GM23338 (cell line): ENCODE data around the gene FMR1. TPM values are rescaled to one million over a fixed set of nuclear protein-coding genes. Genes with fewer than 3 reads are reported as not detected.

Experiments used
- ATAC-seq: fragments of 200-7000 bp; cut with Tn5 transposase; 3 replicates; pipeline ENCODE4 v1.9.1; 2020
- DNase-seq: peaks from one replicate; pipeline ENCODE4 v3.0.0-alpha.2; 2015; ENCODE audit warnings: low spot score
- H2AFZ ChIP-seq: fragments of 200-600 bp; sonication (generic); 2 replicates; pipeline ENCODE4 v1.8.0; 2016; ENCODE audit warnings: antibody characterized with exemption, mild to moderate bottlenecking, moderate library complexity
- H3F3A ChIP-seq: fragments of 200-600 bp; sonication (generic); replicated peaks from 2 replicates; pipeline ENCODE4 v1.8.0; 2017; ENCODE audit warnings: antibody characterized with exemption, mixed run types, low read depth
- H3K27ac ChIP-seq: fragments of 200-600 bp; sonication (generic); 2 replicates; pipeline ENCODE4 v1.6.1; 2016; ENCODE audit warnings: low read depth
- H3K27me3 ChIP-seq: fragments of 200-600 bp; sonication (generic); 2 replicates; pipeline ENCODE4 v1.8.0; 2016; ENCODE audit warnings: mild to moderate bottlenecking, mixed run types, moderate library complexity; ENCODE audit not compliant: insufficient read depth
- H3K36me3 ChIP-seq: fragments of 200-600 bp; sonication (generic); 2 replicates; pipeline ENCODE4 v1.8.0; 2016; ENCODE audit warnings: mild to moderate bottlenecking; ENCODE audit not compliant: insufficient read depth
- H3K4me1 ChIP-seq: fragments of 200-600 bp; sonication (generic); 2 replicates; pipeline ENCODE4 v1.8.0; 2016; ENCODE audit warnings: mild to moderate bottlenecking, moderate library complexity; ENCODE audit not compliant: insufficient read depth
- H3K4me2 ChIP-seq: fragments of 200-600 bp; sonication (generic); 2 replicates; pipeline ENCODE4 v1.7.1; 2017; ENCODE audit warnings: mixed run types
- H3K4me3 ChIP-seq: fragments of 200-600 bp; sonication (generic); 2 replicates; pipeline ENCODE4 v1.6.1; 2016; ENCODE audit warnings: mixed run types
- H3K79me2 ChIP-seq: fragments of 200-600 bp; sonication (generic); replicated peaks from 2 replicates; pipeline ENCODE4 v1.8.0; 2017; ENCODE audit warnings: mild to moderate bottlenecking; ENCODE audit not compliant: insufficient read depth
- H3K9me2 ChIP-seq: fragments of 200-600 bp; sonication (generic); 2 replicates; pipeline ENCODE4 v1.8.0; 2017; ENCODE audit not compliant: insufficient read depth
- H4K20me1 ChIP-seq: fragments of 200-600 bp; sonication (generic); replicated peaks from 2 replicates; pipeline ENCODE4 v1.8.0; 2017; ENCODE audit warnings: mild to moderate bottlenecking; ENCODE audit not compliant: insufficient read depth
- H3K27ac Mint-ChIP-seq: 2 replicates; pipeline ENCODE4 v1.8.0; 2020; ENCODE audit warnings: inconsistent platforms, mild to moderate bottlenecking, moderate library complexity, mixed read lengths
- H3K27me3 Mint-ChIP-seq: 3 replicates; pipeline ENCODE4 v1.8.0; 2022; ENCODE audit warnings: low read depth, mild to moderate bottlenecking, moderate library complexity, mixed read lengths, inconsistent platforms; ENCODE audit not compliant: insufficient read depth, poor library complexity
- H3K36me3 Mint-ChIP-seq: 3 replicates; pipeline ENCODE4 v1.8.0; 2021; ENCODE audit warnings: low read depth, mild to moderate bottlenecking, inconsistent platforms, moderate library complexity, mixed read lengths
- H3K4me1 Mint-ChIP-seq: 3 replicates; pipeline ENCODE4 v1.8.0; 2020; ENCODE audit warnings: mild to moderate bottlenecking, inconsistent platforms, mixed read lengths
- H3K4me3 Mint-ChIP-seq: 3 replicates; pipeline ENCODE4 v1.8.0; 2021; ENCODE audit warnings: moderate library complexity, mild to moderate bottlenecking, inconsistent platforms, mixed read lengths
- H3K9me3 Mint-ChIP-seq: 3 replicates; pipeline ENCODE4 v1.8.0; 2020; ENCODE audit warnings: moderate library complexity, mild to moderate bottlenecking, inconsistent platforms, mixed read lengths
- CREB1 ChIP-seq: fragments of 250-450 bp; sonication (Bioruptor Pico); IDR thresholded peaks from 2 replicates; pipeline ENCODE4 v1.5.0; 2020; ENCODE audit warnings: low read depth, mild to moderate bottlenecking, moderate library complexity
- EZH2 ChIP-seq: fragments of 200-600 bp; sonication (generic); IDR thresholded peaks from one replicate; pipeline ENCODE4 v1.8.0; 2017; ENCODE audit warnings: antibody characterized with exemption, mild to moderate bottlenecking, low read depth; ENCODE audit not compliant: unreplicated experiment
- EZH2phosphoT487 ChIP-seq: fragments of 200-600 bp; sonication (generic); IDR thresholded peaks from one replicate; pipeline ENCODE4 v1.8.1; 2018; ENCODE audit warnings: antibody characterized with exemption; ENCODE audit not compliant: unreplicated experiment
- JUNB ChIP-seq: IDR thresholded peaks from one replicate; pipeline ENCODE4 v1.6.1; 2016; ENCODE audit warnings: antibody characterized with exemption; ENCODE audit not compliant: unreplicated experiment
- NANOG ChIP-seq: IDR thresholded peaks from 2 replicates; pipeline ENCODE4 v1.6.1; 2016; ENCODE audit warnings: antibody characterized with exemption, borderline replicate concordance
- POLR2AphosphoS5 ChIP-seq: IDR thresholded peaks from 2 replicates; pipeline ENCODE4 v1.6.1; 2016; ENCODE audit warnings: antibody characterized with exemption, low read depth
- STAT1 ChIP-seq: IDR thresholded peaks from one replicate; pipeline ENCODE4 v1.6.1; 2016; ENCODE audit warnings: antibody characterized with exemption; ENCODE audit not compliant: unreplicated experiment
- ZNF114 ChIP-seq: fragments of 250-450 bp; sonication (Bioruptor Pico); IDR thresholded peaks from 2 replicates; pipeline ENCODE4 v1.5.0; 2020; ENCODE audit warnings: mild to moderate bottlenecking, moderate library complexity
- ZNF331 ChIP-seq: fragments of 250-450 bp; sonication (Bioruptor Pico); IDR thresholded peaks from 2 replicates; pipeline ENCODE4 v1.5.0; 2020; ENCODE audit warnings: low read depth, mild to moderate bottlenecking, moderate library complexity
- polyA plus RNA-seq: library from polyadenylated mRNA; unstranded; fragments of >200 nt; fragmentation: Nextera tagmentation; extraction: Ambion mirVana; gene quantifications from 2 replicates; pipeline ENCODE4 v1.2.1, GENCODE V29; 2016
- total RNA-seq: library from RNA; depleted of rRNA; stranded (reverse); fragments of >200 nt; shearing (Covaris generic); gene quantifications from 2 replicates; pipeline ENCODE4 v1.2.3, GENCODE V29; 2014
- TF ChIP-seq, protein P1 (sequence below): IDR thresholded peaks from one replicate; pipeline ENCODE4 v1.6.1; 2018; ENCODE audit warnings: antibody characterized with exemption; ENCODE audit not compliant: unreplicated experiment
- TF ChIP-seq, protein P2 (sequence below): fragments of 250-450 bp; sonication (Bioruptor Pico); IDR thresholded peaks from 2 replicates; pipeline ENCODE4 v1.5.0; 2020; ENCODE audit warnings: mild to moderate bottlenecking, moderate library complexity
- TF ChIP-seq, protein P3 (sequence below): IDR thresholded peaks from 2 replicates; pipeline ENCODE4 v1.6.1; 2016; ENCODE audit warnings: antibody characterized with exemption
- TF ChIP-seq, protein P4 (sequence below), 2 experiments: fragments of 200-600 bp in 1 of 2; sonication (generic) in 1 of 2; conservative IDR thresholded peaks; 2 replicates each; pipeline versions ENCODE4 v1.5.1 to v1.6.1; 2016 to 2017; ENCODE audit warnings: antibody characterized with exemption in 2 of 2, low read depth in 2 of 2, mild to moderate bottlenecking in 2 of 2, moderate library complexity in 1 of 2

FMR1 gene
- total and polyA plus RNA-seq, 2 experiments from 2014 or later = 17.1 to 44.3 TPM

DNA sequence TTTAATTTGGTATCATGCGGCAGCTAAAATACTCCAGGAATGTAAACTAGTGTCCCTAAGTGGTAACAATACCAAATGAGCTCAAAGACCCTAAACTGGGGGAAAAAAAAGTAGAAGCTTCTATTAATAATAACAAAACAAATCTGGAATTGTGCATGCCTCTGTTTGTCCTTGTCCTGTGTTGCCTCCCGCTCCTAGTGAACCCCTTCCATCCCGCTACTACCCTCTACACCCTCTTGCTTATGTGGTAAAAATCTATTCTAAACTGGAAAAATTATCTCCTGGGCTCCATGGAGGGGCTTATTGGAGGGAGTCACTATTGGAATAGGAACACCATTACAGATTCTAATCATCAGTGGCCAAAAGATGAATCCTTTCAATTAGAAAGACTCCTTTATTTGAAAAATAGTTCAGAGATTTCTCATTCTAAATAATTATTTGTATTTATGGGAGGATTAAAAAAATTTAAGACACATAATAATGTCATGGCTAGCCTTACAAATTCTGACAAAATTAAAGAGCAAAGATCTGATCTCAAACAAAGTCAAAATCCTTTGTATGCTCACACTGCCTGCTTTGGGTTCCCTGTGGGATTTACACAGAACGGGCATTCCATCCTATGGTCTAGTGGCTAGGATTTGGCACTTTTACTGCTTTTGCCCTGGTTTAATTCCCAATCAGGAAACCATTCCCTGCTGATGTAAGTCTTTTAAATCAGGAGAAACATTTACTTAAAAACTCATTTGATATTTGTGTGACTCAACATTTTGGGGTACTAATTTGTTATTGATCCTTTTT, 34.7 kb upstream of the FMR1 start:
- Histone ChIP-seq H3K36me3 (no peaks in the 10 kb centered on the region), H3K79me2 (no peaks in the 10 kb centered on the region), H3F3A (no peaks in the 10 kb centered on the region), H3K9me2 (no peaks in the 10 kb centered on the region), H3K27ac (no peak overlapping the region), H3K27me3 (no peaks in the 10 kb centered on the region), H3K4me3 (no peak overlapping the region), H2AFZ (no peak overlapping the region), H3K4me2 (no peak overlapping the region), H3K4me1 (no peaks in the 10 kb centered on the region), H4K20me1 (no peaks in the 10 kb centered on the region)
- DNase-seq (no peak), ATAC-seq (no peak)
- Mint-ChIP-seq H3K9me3 (no peaks in the 10 kb centered on the region; the same call in 2 of the 3 replicates), H3K27ac (no peak overlapping the region), H3K27me3 (no peaks in the 10 kb centered on the region), H3K4me1 (no peaks in the 10 kb centered on the region), H3K36me3 (no peaks in the 10 kb centered on the region), H3K4me3 (no peak overlapping the region)
- TF ChIP-seq, protein P1, sequence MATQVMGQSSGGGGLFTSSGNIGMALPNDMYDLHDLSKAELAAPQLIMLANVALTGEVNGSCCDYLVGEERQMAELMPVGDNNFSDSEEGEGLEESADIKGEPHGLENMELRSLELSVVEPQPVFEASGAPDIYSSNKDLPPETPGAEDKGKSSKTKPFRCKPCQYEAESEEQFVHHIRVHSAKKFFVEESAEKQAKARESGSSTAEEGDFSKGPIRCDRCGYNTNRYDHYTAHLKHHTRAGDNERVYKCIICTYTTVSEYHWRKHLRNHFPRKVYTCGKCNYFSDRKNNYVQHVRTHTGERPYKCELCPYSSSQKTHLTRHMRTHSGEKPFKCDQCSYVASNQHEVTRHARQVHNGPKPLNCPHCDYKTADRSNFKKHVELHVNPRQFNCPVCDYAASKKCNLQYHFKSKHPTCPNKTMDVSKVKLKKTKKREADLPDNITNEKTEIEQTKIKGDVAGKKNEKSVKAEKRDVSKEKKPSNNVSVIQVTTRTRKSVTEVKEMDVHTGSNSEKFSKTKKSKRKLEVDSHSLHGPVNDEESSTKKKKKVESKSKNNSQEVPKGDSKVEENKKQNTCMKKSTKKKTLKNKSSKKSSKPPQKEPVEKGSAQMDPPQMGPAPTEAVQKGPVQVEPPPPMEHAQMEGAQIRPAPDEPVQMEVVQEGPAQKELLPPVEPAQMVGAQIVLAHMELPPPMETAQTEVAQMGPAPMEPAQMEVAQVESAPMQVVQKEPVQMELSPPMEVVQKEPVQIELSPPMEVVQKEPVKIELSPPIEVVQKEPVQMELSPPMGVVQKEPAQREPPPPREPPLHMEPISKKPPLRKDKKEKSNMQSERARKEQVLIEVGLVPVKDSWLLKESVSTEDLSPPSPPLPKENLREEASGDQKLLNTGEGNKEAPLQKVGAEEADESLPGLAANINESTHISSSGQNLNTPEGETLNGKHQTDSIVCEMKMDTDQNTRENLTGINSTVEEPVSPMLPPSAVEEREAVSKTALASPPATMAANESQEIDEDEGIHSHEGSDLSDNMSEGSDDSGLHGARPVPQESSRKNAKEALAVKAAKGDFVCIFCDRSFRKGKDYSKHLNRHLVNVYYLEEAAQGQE = no peak
- TF ChIP-seq STAT1 (no peak), NANOG (no peak), ZNF331 (no peak), EZH2phosphoT487 (no peak), CREB1 (no peak), ZNF114 (no peak), JUNB (no peak), POLR2AphosphoS5 (no peak), EZH2 (no peak)
- TF ChIP-seq, protein P2, sequence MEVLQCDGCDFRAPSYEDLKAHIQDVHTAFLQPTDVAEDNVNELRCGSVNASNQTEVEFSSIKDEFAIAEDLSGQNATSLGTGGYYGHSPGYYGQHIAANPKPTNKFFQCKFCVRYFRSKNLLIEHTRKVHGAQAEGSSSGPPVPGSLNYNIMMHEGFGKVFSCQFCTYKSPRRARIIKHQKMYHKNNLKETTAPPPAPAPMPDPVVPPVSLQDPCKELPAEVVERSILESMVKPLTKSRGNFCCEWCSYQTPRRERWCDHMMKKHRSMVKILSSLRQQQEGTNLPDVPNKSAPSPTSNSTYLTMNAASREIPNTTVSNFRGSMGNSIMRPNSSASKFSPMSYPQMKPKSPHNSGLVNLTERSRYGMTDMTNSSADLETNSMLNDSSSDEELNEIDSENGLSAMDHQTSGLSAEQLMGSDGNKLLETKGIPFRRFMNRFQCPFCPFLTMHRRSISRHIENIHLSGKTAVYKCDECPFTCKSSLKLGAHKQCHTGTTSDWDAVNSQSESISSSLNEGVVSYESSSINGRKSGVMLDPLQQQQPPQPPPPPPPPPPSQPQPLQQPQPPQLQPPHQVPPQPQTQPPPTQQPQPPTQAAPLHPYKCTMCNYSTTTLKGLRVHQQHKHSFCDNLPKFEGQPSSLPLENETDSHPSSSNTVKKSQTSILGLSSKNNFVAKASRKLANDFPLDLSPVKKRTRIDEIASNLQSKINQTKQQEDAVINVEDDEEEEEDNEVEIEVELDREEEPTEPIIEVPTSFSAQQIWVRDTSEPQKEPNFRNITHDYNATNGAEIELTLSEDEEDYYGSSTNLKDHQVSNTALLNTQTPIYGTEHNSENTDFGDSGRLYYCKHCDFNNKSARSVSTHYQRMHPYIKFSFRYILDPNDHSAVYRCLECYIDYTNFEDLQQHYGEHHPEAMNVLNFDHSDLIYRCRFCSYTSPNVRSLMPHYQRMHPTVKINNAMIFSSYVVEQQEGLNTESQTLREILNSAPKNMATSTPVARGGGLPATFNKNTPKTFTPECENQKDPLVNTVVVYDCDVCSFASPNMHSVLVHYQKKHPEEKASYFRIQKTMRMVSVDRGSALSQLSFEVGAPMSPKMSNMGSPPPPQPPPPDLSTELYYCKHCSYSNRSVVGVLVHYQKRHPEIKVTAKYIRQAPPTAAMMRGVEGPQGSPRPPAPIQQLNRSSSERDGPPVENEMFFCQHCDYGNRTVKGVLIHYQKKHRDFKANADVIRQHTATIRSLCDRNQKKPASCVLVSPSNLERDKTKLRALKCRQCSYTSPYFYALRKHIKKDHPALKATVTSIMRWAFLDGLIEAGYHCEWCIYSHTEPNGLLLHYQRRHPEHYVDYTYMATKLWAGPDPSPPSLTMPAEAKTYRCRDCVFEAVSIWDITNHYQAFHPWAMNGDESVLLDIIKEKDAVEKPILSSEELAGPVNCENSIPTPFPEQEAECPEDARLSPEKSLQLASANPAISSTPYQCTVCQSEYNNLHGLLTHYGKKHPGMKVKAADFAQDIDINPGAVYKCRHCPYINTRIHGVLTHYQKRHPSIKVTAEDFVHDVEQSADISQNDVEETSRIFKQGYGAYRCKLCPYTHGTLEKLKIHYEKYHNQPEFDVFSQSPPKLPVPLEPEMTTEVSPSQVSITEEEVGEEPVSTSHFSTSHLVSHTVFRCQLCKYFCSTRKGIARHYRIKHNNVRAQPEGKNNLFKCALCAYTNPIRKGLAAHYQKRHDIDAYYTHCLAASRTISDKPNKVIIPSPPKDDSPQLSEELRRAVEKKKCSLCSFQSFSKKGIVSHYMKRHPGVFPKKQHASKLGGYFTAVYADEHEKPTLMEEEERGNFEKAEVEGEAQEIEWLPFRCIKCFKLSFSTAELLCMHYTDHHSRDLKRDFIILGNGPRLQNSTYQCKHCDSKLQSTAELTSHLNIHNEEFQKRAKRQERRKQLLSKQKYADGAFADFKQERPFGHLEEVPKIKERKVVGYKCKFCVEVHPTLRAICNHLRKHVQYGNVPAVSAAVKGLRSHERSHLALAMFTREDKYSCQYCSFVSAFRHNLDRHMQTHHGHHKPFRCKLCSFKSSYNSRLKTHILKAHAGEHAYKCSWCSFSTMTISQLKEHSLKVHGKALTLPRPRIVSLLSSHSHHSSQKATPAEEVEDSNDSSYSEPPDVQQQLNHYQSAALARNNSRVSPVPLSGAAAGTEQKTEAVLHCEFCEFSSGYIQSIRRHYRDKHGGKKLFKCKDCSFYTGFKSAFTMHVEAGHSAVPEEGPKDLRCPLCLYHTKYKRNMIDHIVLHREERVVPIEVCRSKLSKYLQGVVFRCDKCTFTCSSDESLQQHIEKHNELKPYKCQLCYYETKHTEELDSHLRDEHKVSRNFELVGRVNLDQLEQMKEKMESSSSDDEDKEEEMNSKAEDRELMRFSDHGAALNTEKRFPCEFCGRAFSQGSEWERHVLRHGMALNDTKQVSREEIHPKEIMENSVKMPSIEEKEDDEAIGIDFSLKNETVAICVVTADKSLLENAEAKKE = no peak
- TF ChIP-seq, protein P3, sequence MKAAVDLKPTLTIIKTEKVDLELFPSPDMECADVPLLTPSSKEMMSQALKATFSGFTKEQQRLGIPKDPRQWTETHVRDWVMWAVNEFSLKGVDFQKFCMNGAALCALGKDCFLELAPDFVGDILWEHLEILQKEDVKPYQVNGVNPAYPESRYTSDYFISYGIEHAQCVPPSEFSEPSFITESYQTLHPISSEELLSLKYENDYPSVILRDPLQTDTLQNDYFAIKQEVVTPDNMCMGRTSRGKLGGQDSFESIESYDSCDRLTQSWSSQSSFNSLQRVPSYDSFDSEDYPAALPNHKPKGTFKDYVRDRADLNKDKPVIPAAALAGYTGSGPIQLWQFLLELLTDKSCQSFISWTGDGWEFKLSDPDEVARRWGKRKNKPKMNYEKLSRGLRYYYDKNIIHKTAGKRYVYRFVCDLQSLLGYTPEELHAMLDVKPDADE = no peak
- TF ChIP-seq, protein P4, sequence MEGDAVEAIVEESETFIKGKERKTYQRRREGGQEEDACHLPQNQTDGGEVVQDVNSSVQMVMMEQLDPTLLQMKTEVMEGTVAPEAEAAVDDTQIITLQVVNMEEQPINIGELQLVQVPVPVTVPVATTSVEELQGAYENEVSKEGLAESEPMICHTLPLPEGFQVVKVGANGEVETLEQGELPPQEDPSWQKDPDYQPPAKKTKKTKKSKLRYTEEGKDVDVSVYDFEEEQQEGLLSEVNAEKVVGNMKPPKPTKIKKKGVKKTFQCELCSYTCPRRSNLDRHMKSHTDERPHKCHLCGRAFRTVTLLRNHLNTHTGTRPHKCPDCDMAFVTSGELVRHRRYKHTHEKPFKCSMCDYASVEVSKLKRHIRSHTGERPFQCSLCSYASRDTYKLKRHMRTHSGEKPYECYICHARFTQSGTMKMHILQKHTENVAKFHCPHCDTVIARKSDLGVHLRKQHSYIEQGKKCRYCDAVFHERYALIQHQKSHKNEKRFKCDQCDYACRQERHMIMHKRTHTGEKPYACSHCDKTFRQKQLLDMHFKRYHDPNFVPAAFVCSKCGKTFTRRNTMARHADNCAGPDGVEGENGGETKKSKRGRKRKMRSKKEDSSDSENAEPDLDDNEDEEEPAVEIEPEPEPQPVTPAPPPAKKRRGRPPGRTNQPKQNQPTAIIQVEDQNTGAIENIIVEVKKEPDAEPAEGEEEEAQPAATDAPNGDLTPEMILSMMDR (conservative IDR thresholded peaks at IDR 0.05; ENCODE audit: low read depth in 2 of 2) = no peak
